WTC11 (cell line): ENCODE data around the gene GPR17. TPM values are rescaled to one million over a fixed set of nuclear protein-coding genes. Genes with fewer than 3 reads are reported as not detected.

Experiments
- ATAC-seq: fragments of 200-7000 bp; cut with Tn5 transposase; 2 replicates; pipeline ENCODE4 v1.10.0; 2021; ENCODE audit warnings: mild to moderate bottlenecking, moderate library complexity
- Bru-seq: library from RNA; stranded (reverse); fragments of 400-500 nt; gene quantifications from one replicate; lab custom pipeline; 2021; lab: Mats Ljungman, UMichigan
- CTCF ChIA-PET: fragments of 300-600 bp; sonication (Branson Sonifier 250); formaldehyde crosslinking; loops from one replicate; lab custom pipeline; 2021; ENCODE audit warnings: antibody characterized with exemption; lab: Charles Lee
- POLR2A ChIA-PET: fragments of 350-600 bp; sonication (Branson Sonifier 250); formaldehyde crosslinking; loops from one replicate; lab custom pipeline; 2021; ENCODE audit warnings: antibody characterized with exemption; lab: Charles Lee
- DNase-seq: peaks from one replicate; pipeline ENCODE4 v3.0.0; 2021; ENCODE audit warnings: low spot score
- H3K27ac Mint-ChIP-seq: 2 replicates; pipeline ENCODE4 v1.8.0; 2021; ENCODE audit warnings: mixed read lengths
- H3K27me3 Mint-ChIP-seq: 2 replicates; pipeline ENCODE4 v1.8.0; 2021; ENCODE audit warnings: low read depth, mild to moderate bottlenecking, moderate library complexity, mixed read lengths
- H3K36me3 Mint-ChIP-seq: 2 replicates; pipeline ENCODE4 v1.8.0; 2021; ENCODE audit warnings: mixed read lengths
- H3K4me1 Mint-ChIP-seq: 2 replicates; pipeline ENCODE4 v1.8.0; 2022; ENCODE audit warnings: mixed read lengths
- H3K4me3 Mint-ChIP-seq: 2 replicates; pipeline ENCODE4 v1.8.0; 2021; ENCODE audit warnings: mild to moderate bottlenecking, moderate library complexity, mixed read lengths
- H3K9me3 Mint-ChIP-seq: 2 replicates; pipeline ENCODE4 v1.8.0; 2021; ENCODE audit warnings: mixed read lengths
- CREB1 ChIP-seq: sonication (generic); formaldehyde crosslinking; IDR thresholded peaks from 2 replicates; pipeline ENCODE4 v1.8.0; 2023; ENCODE audit warnings: mild to moderate bottlenecking, missing genetic modification reagents
- CREM ChIP-seq: sonication (generic); formaldehyde crosslinking; IDR thresholded peaks from 2 replicates; pipeline ENCODE4 v1.8.1; 2022; ENCODE audit warnings: mild to moderate bottlenecking, missing genetic modification reagents, moderate library complexity
- CTCF ChIP-seq: fragments of 200-600 bp; IDR thresholded peaks from 2 replicates; pipeline ENCODE4 v1.8.0; 2022; ENCODE audit warnings: antibody characterized with exemption
- E2F1 ChIP-seq: sonication (generic); formaldehyde crosslinking; IDR thresholded peaks from 2 replicates; pipeline ENCODE4 v1.8.0; 2022; ENCODE audit warnings: mild to moderate bottlenecking, missing genetic modification reagents
- ERG ChIP-seq: fragments of 250-450 bp; sonication (Bioruptor Pico); IDR thresholded peaks from 2 replicates; pipeline ENCODE4 v1.8.0; 2021; ENCODE audit warnings: mild to moderate bottlenecking
- ESRRA ChIP-seq: sonication (generic); formaldehyde crosslinking; IDR thresholded peaks from 2 replicates; pipeline ENCODE4 v1.8.1; 2022; ENCODE audit warnings: mild to moderate bottlenecking, missing genetic modification reagents, borderline replicate concordance
- ETV6 ChIP-seq: sonication (generic); formaldehyde crosslinking; IDR thresholded peaks from 2 replicates; pipeline ENCODE4 v1.8.1; 2022; ENCODE audit warnings: mild to moderate bottlenecking, missing genetic modification reagents
- FOXJ3 ChIP-seq: sonication (generic); formaldehyde crosslinking; IDR thresholded peaks from 2 replicates; pipeline ENCODE4 v1.9.0; 2021; ENCODE audit warnings: missing genetic modification reagents, mild to moderate bottlenecking, borderline replicate concordance
- FOXP1 ChIP-seq: sonication (generic); formaldehyde crosslinking; IDR thresholded peaks from 2 replicates; pipeline ENCODE4 v1.8.0; 2022; ENCODE audit warnings: missing genetic modification reagents, mild to moderate bottlenecking, moderate library complexity, borderline replicate concordance
- GABPB1 ChIP-seq: sonication (generic); formaldehyde crosslinking; IDR thresholded peaks from 2 replicates; pipeline ENCODE4 v1.8.1; 2023; ENCODE audit warnings: mild to moderate bottlenecking, missing genetic modification reagents
- GRHL2 ChIP-seq: fragments of 250-450 bp; sonication (Bioruptor Pico); IDR thresholded peaks from 2 replicates; pipeline ENCODE4 v1.8.0; 2022; ENCODE audit warnings: mild to moderate bottlenecking, moderate library complexity; ENCODE audit not compliant: insufficient replicate concordance, severe bottlenecking
- GTF2I ChIP-seq: fragments of 250-450 bp; sonication (Bioruptor Pico); conservative IDR thresholded peaks from 2 replicates; pipeline ENCODE4 v1.4.0; 2021; ENCODE audit warnings: mild to moderate bottlenecking
- MLX ChIP-seq: sonication (generic); formaldehyde crosslinking; IDR thresholded peaks from 2 replicates; pipeline ENCODE4 v1.8.1; 2023; ENCODE audit warnings: mild to moderate bottlenecking, missing genetic modification reagents, moderate library complexity
- NR1H2 ChIP-seq: sonication (generic); formaldehyde crosslinking; IDR thresholded peaks from 2 replicates; pipeline ENCODE4 v1.9.0; 2021; ENCODE audit warnings: mild to moderate bottlenecking, moderate library complexity, missing genetic modification reagents
- NR3C1 ChIP-seq: sonication (generic); formaldehyde crosslinking; conservative IDR thresholded peaks from 2 replicates; pipeline ENCODE4 v1.8.1; 2023; ENCODE audit warnings: low read depth, mild to moderate bottlenecking, missing genetic modification reagents
- PREB ChIP-seq: sonication (generic); formaldehyde crosslinking; IDR thresholded peaks from 2 replicates; pipeline ENCODE4 v1.8.1; 2022; ENCODE audit warnings: mild to moderate bottlenecking, missing genetic modification reagents, moderate library complexity, borderline replicate concordance
- PRRX2 ChIP-seq: fragments of 250-450 bp; sonication (Bioruptor Pico); IDR thresholded peaks from 2 replicates; pipeline ENCODE4 v1.8.0; 2021; ENCODE audit warnings: mild to moderate bottlenecking
- TCF7 ChIP-seq: sonication (generic); formaldehyde crosslinking; IDR thresholded peaks from 2 replicates; pipeline ENCODE4 v1.8.0; 2022; ENCODE audit warnings: mild to moderate bottlenecking, low read depth, missing genetic modification reagents, moderate library complexity
- TEAD1 ChIP-seq: sonication (generic); formaldehyde crosslinking; IDR thresholded peaks from 2 replicates; pipeline ENCODE4 v1.8.0; 2022; ENCODE audit warnings: mild to moderate bottlenecking, missing genetic modification reagents
- ZNF396 ChIP-seq: fragments of 250-450 bp; sonication (Bioruptor Pico); IDR thresholded peaks from 2 replicates; pipeline ENCODE4 v1.8.0; 2021; ENCODE audit warnings: mild to moderate bottlenecking, moderate library complexity, borderline replicate concordance
- ZNF671 ChIP-seq: fragments of 250-450 bp; sonication (Bioruptor Pico); IDR thresholded peaks from 2 replicates; pipeline ENCODE4 v1.8.0; 2021; ENCODE audit warnings: mild to moderate bottlenecking
- long read RNA-seq, 3 experiments: library from RNA in 1 of 3; library from capped mRNA in 1 of 3; library from polyadenylated mRNA in 1 of 3; unstranded in 2 of 3; stranded (forward) in 1 of 3; transcript quantifications; one replicate each; pipeline ENCODE4 v2.0.0, GENCODE V29; 2021
- total RNA-seq: library from RNA; stranded (reverse); gene quantifications from 3 replicates; pipeline ENCODE4 v1.2.3, GENCODE V29; 2021

The GPR17 gene
- total RNA-seq, result not detected in 3 replicates
- Bru-seq, nascent RNA, result percentile 6 among the genes with signal in this experiment
- long read RNA-seq, experiment 1, result 0 reads
- long read RNA-seq, experiment 2, result 0 reads
- long read RNA-seq, experiment 3, result 0 reads

- Mint-ChIP-seq H3K4me1 (peaks cover 9% of the 10 kb centered on the region), H3K27ac (peak within 1 kb of the TSS; percentile 45; the same call in 1 of the 2 replicates), H3K36me3 (no peaks in the 10 kb centered on the region), H3K4me3 (no peak within 1 kb of the TSS), H3K9me3 (no peaks in the 10 kb centered on the region), H3K27me3 (peaks cover 2% of the 10 kb centered on the region; the same call in 1 of the 2 replicates)
- TF ChIP-seq TCF7, result no peak
- ATAC-seq (no peak), DNase-seq (no peak)
- ChIA-PET CTCF (interaction anchor here (0.6 to 2.3 kb wide), 3 partner anchors 9 to 69 kb away, joined by 3 to 14 read pairs (median 4); no protein-coding TSS in a partner anchor), POLR2A (no interaction called here)
Measured at GRCh38 chr2:127645395-127646291, at the start of gene GPR17. TSS of gene GPR17 (plus strand) at chr2:127646153. CDS start at chr2:127650736, 4,583 bp downstream.

- Mint-ChIP-seq H3K27ac (no peak overlapping the region), H3K4me3 (no peak overlapping the region), H3K27me3 (no peaks in the 10 kb centered on the region)
- no peak for DNase-seq
- ChIA-PET POLR2A (no interaction called here), CTCF (interaction anchor here (1.1 kb wide), 1 partner anchor 20 kb away, joined by 3 read pairs; no protein-coding TSS in a partner anchor)
- no peak for TF ChIP-seq ZNF671 (CRISPR knock-in tag)
- TF ChIP-seq GRHL2 (CRISPR knock-in tag), result no peak
- TF ChIP-seq CREB1 (CRISPR knock-in tag), result no peak
- TF ChIP-seq NR1H2, result no peak
- no peak for TF ChIP-seq ZNF396
- no peak for TF ChIP-seq FOXJ3
- TF ChIP-seq GTF2I, result no peak
- TF ChIP-seq E2F1, result no peak
- TF ChIP-seq GABPB1, result no peak
- TF ChIP-seq TEAD1 (CRISPR knock-in tag), result no peak
- TF ChIP-seq FOXP1 (CRISPR knock-in tag), result no peak
- TF ChIP-seq MLX (CRISPR knock-in tag), result no peak
- TF ChIP-seq NR3C1, result no peak
- TF ChIP-seq CREM (CRISPR knock-in tag), result no peak
- TF ChIP-seq, all 79 proteins: peak for 0
- ATAC-seq, result no peak
- no peaks in the 10 kb centered on the region for H3K9me3 Mint-ChIP-seq
- no peaks in the 10 kb centered on the region for H3K4me1 Mint-ChIP-seq
- H3K36me3 Mint-ChIP-seq, result no peaks in the 10 kb centered on the region
Measured at GRCh38 chr2:127596311-127597045, 49.5 kb upstream of the GPR17 start.

- ChIA-PET POLR2A (no interaction called here), CTCF (interaction anchor here (1.1 kb wide), 1 partner anchor 20 kb away, joined by 3 read pairs; no protein-coding TSS in a partner anchor)
- no peak overlapping the region for H3K27ac Mint-ChIP-seq
- no peak for TF ChIP-seq ETV6
- no peak for TF ChIP-seq CTCF
- no peak for TF ChIP-seq ERG (CRISPR knock-in tag)
- TF ChIP-seq PREB (CRISPR knock-in tag), result no peak
- no peak for TF ChIP-seq ESRRA (CRISPR knock-in tag)
- TF ChIP-seq PRRX2 (CRISPR knock-in tag), result no peak
Measured at GRCh38 chr2:127597046-127597983, 48.6 kb upstream of the GPR17 start.

More at GRCh38 chr2:127597046-127597983, 48.6 kb upstream of the GPR17 start:
- ATAC-seq (no peak), DNase-seq (no peak)
- no peaks in the 10 kb centered on the region for H3K36me3 Mint-ChIP-seq
- no peak overlapping the region for H3K4me3 Mint-ChIP-seq
- H3K27me3 Mint-ChIP-seq, result no peaks in the 10 kb centered on the region
- H3K9me3 Mint-ChIP-seq, result no peaks in the 10 kb centered on the region
- H3K4me1 Mint-ChIP-seq, result no peaks in the 10 kb centered on the region
